ENCODE data around the gene TENM3. TPM values are rescaled to one million over a fixed set of nuclear protein-coding genes. Genes with fewer than 3 reads are reported as not detected.

Gene TENM3
- total and polyA plus RNA-seq, 3 donors from 2014 or later, result 10.9 to 42.7 (median 42.2) TPM

GRCh38 chr4:182699201-182699600 is 456.0 kb downstream of the TENM3 start:
- H3K4me3 ChIP-seq, result no peak overlapping the region
- no peak overlapping the region for H3K27ac ChIP-seq
- TF ChIP-seq CTCF (IDR thresholded peaks at IDR 0.05) (no peak), POLR2A (IDR thresholded peaks at IDR 0.05) (no peak)
- WGBS, 2 donors, result 48 to 78% methylated on average over 3 of the region's 3 CpGs
- intact Hi-C loops (cut with DNase I; ENCODE audit: low total_unique reads), result no loop called here
- DNase-seq, result no peak
- no peaks in the 10 kb centered on the region for H3K9me3 ChIP-seq
- no peaks in the 10 kb centered on the region for H3K4me1 ChIP-seq
- no peaks in the 10 kb centered on the region for H3K36me3 ChIP-seq (ENCODE audit: low read depth, missing control alignments)
- H3K27me3 ChIP-seq, result no peaks in the 10 kb centered on the region

- Histone ChIP-seq H3K27ac (no peak overlapping the region), H3K9me3 (no peaks in the 10 kb centered on the region), H3K36me3 (ENCODE audit: low read depth, missing control alignments) (no peaks in the 10 kb centered on the region), H3K4me1 (no peaks in the 10 kb centered on the region), H3K4me3 (no peak overlapping the region), H3K27me3 (no peaks in the 10 kb centered on the region)
- WGBS, 2 donors, result 52 to 66% methylated on average over 3 of the region's 3 CpGs
- TF ChIP-seq POLR2A (IDR thresholded peaks at IDR 0.05) (no peak), CTCF (IDR thresholded peaks at IDR 0.05) (no peak)
- no peak for DNase-seq
- intact Hi-C loops (cut with DNase I; ENCODE audit: low total_unique reads), result no loop called here
Measured at GRCh38 chr4:182699795-182700194, 456.6 kb downstream of the TENM3 start.

GRCh38 chr4:182700362-182701160 is 457.4 kb downstream of the TENM3 start:
- no peaks in the 10 kb centered on the region for H3K4me1 ChIP-seq
- 82 to 92% methylated on average over 5 of the region's 5 CpGs for WGBS, 2 donors
- no peak for DNase-seq
- H3K4me3 ChIP-seq, result no peak overlapping the region
- no peaks in the 10 kb centered on the region for H3K36me3 ChIP-seq (ENCODE audit: low read depth, missing control alignments)
- no peak overlapping the region for H3K27ac ChIP-seq
- intact Hi-C loops (cut with DNase I; ENCODE audit: low total_unique reads), result no loop called here
- TF ChIP-seq POLR2A (IDR thresholded peaks at IDR 0.05), result no peak
- TF ChIP-seq CTCF (IDR thresholded peaks at IDR 0.05), result no peak
- H3K9me3 ChIP-seq, result no peaks in the 10 kb centered on the region
- H3K27me3 ChIP-seq, result no peaks in the 10 kb centered on the region

GRCh38 chr4:182704077-182704476 is 460.9 kb downstream of the TENM3 start:
- Histone ChIP-seq H3K9me3 (no peaks in the 10 kb centered on the region), H3K36me3 (ENCODE audit: low read depth, missing control alignments) (no peaks in the 10 kb centered on the region), H3K27me3 (no peaks in the 10 kb centered on the region), H3K4me1 (no peaks in the 10 kb centered on the region), H3K4me3 (no peak overlapping the region), H3K27ac (no peak overlapping the region)
- intact Hi-C loops (cut with DNase I; ENCODE audit: low total_unique reads), result no loop called here
- TF ChIP-seq POLR2A (IDR thresholded peaks at IDR 0.05) (no peak), CTCF (IDR thresholded peaks at IDR 0.05) (no peak)
- DNase-seq, result no peak
- WGBS, 2 donors, result 79 to 88% methylated on average over 1 of the region's 1 CpG

- no peaks in the 10 kb centered on the region for H3K27me3 ChIP-seq
- DNase-seq, result no peak
- WGBS, 2 donors, result 86 to 94% methylated on average over 4 of the region's 4 CpGs
- TF ChIP-seq POLR2A (IDR thresholded peaks at IDR 0.05), result no peak
- TF ChIP-seq CTCF (IDR thresholded peaks at IDR 0.05), result no peak
- H3K4me1 ChIP-seq, result no peaks in the 10 kb centered on the region
- H3K27ac ChIP-seq, result no peak overlapping the region
- H3K4me3 ChIP-seq, result no peak overlapping the region
- H3K36me3 ChIP-seq (ENCODE audit: low read depth, missing control alignments), result no peaks in the 10 kb centered on the region
- intact Hi-C loops (cut with DNase I; ENCODE audit: low total_unique reads), result no loop called here
- no peaks in the 10 kb centered on the region for H3K9me3 ChIP-seq
Measured at GRCh38 chr4:182704948-182705347, 461.7 kb downstream of the TENM3 start.

Measured in testis (tissue), 3 donors.